Osteoblast (primary cell): Measurements from ENCODE around the gene LAGE3. TPM values are rescaled to one million over a fixed set of nuclear protein-coding genes. Genes with fewer than 3 reads are reported as not detected.

Experiments
- DNase-seq: peaks from one replicate; pipeline ENCODE4 v3.0.0; 2011; ENCODE audit warnings: low spot score, mixed read lengths; ENCODE audit not compliant: insufficient read length; ENCODE audit errors: missing footprints
- H2AFZ ChIP-seq: 2 replicates; pipeline ENCODE4 v1.6.0; 2011; ENCODE audit warnings: mild to moderate bottlenecking, low read length
- H3K27ac ChIP-seq: 2 replicates; pipeline ENCODE4 v1.5.1; 2011; ENCODE audit warnings: mild to moderate bottlenecking, low read depth, low read length, moderate library complexity
- H3K27me3 ChIP-seq: 2 replicates; pipeline ENCODE4 v1.6.0; 2012; ENCODE audit warnings: mild to moderate bottlenecking, control low read depth, inconsistent platforms, low read length, moderate library complexity; ENCODE audit not compliant: insufficient read depth
- H3K36me3 ChIP-seq: 2 replicates; pipeline ENCODE4 v1.5.1; 2011; ENCODE audit warnings: mild to moderate bottlenecking, low read length, control low read depth, moderate library complexity; ENCODE audit not compliant: insufficient read depth
- H3K4me1 ChIP-seq: 2 replicates; pipeline ENCODE4 v1.5.1; 2011; ENCODE audit warnings: mild to moderate bottlenecking, low read length, control low read depth, moderate library complexity; ENCODE audit not compliant: insufficient read depth
- H3K4me2 ChIP-seq: 2 replicates; pipeline ENCODE4 v1.6.0; 2011; ENCODE audit warnings: mild to moderate bottlenecking, low read length; ENCODE audit not compliant: insufficient read depth
- H3K4me3 ChIP-seq: fragments of 200-600 bp; sonication (generic); 3 replicates; pipeline ENCODE4 v1.5.1; 2012; ENCODE audit warnings: mild to moderate bottlenecking, low read length, inconsistent platforms; ENCODE audit not compliant: insufficient read depth
- H3K79me2 ChIP-seq: 2 replicates; pipeline ENCODE4 v1.6.0; 2012; ENCODE audit warnings: mild to moderate bottlenecking, low read length, control low read depth, inconsistent platforms; ENCODE audit not compliant: insufficient read depth
- H3K9me3 ChIP-seq: 2 replicates; pipeline ENCODE4 v1.5.1; 2011; ENCODE audit warnings: low read depth, low read length, control low read depth
- H4K20me1 ChIP-seq: 2 replicates; pipeline ENCODE4 v1.6.0; 2012; ENCODE audit warnings: mild to moderate bottlenecking, low read length, control low read depth; ENCODE audit not compliant: insufficient read depth
- total RNA-seq: library from RNA; depleted of rRNA; stranded (reverse); fragments of >200 nt; gene quantifications from 2 replicates; pipeline ENCODE4 v1.2.3, GENCODE V29; 2012
- TF ChIP-seq, protein P1 (sequence below): IDR thresholded peaks from 2 replicates; pipeline ENCODE4 v1.5.1; 2011; ENCODE audit warnings: mild to moderate bottlenecking, low read depth, low read length, moderate library complexity; ENCODE audit errors: extremely low read depth

The LAGE3 gene
- total RNA-seq, 1 donor = 21.7 TPM

DNA sequence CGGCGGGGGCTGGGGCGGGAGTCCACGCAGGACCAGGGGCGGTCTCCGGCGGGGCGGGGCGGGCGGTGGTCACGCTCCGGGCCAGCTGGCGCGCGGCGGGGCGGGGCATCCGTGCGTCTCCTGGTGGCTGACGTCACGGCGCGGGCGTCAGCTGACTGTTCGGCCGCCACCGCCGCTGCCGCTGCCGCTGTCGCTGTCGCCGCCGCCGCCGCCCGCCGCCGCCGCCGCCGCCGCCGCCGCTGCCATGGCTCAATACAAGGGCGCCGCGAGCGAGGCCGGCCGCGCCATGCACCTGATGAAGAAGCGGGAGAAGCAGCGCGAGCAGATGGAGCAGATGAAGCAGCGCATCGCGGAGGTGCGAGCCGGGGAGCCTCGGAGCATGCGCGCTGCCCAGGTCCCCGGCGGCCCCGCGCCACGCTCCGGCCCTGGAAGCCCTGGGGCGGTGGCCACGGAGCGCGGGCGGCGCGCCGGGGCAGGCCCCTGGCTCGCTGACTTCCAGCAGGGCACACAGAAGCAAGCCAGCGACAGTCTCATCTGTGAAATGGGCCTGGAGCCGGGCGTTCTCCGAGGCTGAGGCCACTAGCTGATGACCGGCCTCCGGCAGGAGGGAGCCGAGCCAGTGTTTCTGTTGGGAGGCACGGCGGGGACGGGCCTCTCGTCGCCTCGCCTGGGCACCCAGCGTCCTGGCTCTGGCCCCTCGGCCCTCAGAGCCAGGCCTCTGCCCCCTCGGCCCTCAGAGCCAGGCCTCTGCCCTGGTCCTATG, 34.9 kb downstream of the LAGE3 start, which contains the start of gene FAM50A:
Gene FAM50A (plus strand): TSS at position 150 of the 763 bp plus-strand sequence. CDS start 95 bp downstream, at position 245.
- Histone ChIP-seq H3K36me3 (peaks cover 50% of the 10 kb centered on the region), H3K27me3 (no peaks in the 10 kb centered on the region), H3K27ac (peak within 1 kb of the TSS; percentile 66), H3K9me3 (no peaks in the 10 kb centered on the region), H3K79me2 (peaks cover 62% of the 10 kb centered on the region), H2AFZ (peak within 1 kb of the TSS; percentile 22), H3K4me2 (peak within 1 kb of the TSS; percentile 76), H4K20me1 (peaks cover 28% of the 10 kb centered on the region), H3K4me1 (peaks cover 10% of the 10 kb centered on the region), H3K4me3 (peak within 1 kb of the TSS; percentile 76)
- TF ChIP-seq, protein P1, sequence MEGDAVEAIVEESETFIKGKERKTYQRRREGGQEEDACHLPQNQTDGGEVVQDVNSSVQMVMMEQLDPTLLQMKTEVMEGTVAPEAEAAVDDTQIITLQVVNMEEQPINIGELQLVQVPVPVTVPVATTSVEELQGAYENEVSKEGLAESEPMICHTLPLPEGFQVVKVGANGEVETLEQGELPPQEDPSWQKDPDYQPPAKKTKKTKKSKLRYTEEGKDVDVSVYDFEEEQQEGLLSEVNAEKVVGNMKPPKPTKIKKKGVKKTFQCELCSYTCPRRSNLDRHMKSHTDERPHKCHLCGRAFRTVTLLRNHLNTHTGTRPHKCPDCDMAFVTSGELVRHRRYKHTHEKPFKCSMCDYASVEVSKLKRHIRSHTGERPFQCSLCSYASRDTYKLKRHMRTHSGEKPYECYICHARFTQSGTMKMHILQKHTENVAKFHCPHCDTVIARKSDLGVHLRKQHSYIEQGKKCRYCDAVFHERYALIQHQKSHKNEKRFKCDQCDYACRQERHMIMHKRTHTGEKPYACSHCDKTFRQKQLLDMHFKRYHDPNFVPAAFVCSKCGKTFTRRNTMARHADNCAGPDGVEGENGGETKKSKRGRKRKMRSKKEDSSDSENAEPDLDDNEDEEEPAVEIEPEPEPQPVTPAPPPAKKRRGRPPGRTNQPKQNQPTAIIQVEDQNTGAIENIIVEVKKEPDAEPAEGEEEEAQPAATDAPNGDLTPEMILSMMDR = no peak
- peak; percentile 99 for DNase-seq

DNA sequence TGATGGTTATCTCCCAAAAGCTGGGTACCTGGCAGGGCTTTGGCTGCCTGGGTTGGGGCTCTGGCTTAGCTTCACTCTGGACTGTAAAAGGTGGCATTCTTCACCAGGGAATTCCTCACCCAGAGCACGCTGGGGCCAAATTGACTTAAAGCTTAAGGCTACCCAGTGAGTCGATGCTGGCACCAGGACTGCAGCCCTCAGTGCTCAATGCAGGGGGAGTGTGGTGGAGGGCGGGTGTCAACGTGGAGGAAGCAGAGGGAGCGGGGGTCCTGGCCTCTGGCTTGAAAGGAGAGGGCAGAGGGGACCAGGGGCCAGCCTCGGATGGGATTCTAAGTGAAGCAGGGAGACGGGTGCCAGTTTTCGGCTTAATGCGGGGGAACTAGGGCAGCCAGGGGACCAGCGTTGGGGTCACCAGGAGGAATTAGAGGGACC, 35.6 kb downstream of the LAGE3 start:
- H2AFZ ChIP-seq = no peak overlapping the region
- peak overlapping the region; percentile 37 for H3K4me2 ChIP-seq
- H4K20me1 ChIP-seq = peaks cover 34% of the 10 kb centered on the region
- no peaks in the 10 kb centered on the region for H3K9me3 ChIP-seq
- H3K4me3 ChIP-seq = peak overlapping the region; percentile 76
- TF ChIP-seq, protein P1 = no peak
- H3K27me3 ChIP-seq = no peaks in the 10 kb centered on the region
- peak overlapping the region; percentile 42 for H3K27ac ChIP-seq
- peaks cover 69% of the 10 kb centered on the region for H3K79me2 ChIP-seq
- H3K36me3 ChIP-seq = peaks cover 43% of the 10 kb centered on the region
- peak; percentile 86 for DNase-seq
- H3K4me1 ChIP-seq = peaks cover 15% of the 10 kb centered on the region

DNA sequence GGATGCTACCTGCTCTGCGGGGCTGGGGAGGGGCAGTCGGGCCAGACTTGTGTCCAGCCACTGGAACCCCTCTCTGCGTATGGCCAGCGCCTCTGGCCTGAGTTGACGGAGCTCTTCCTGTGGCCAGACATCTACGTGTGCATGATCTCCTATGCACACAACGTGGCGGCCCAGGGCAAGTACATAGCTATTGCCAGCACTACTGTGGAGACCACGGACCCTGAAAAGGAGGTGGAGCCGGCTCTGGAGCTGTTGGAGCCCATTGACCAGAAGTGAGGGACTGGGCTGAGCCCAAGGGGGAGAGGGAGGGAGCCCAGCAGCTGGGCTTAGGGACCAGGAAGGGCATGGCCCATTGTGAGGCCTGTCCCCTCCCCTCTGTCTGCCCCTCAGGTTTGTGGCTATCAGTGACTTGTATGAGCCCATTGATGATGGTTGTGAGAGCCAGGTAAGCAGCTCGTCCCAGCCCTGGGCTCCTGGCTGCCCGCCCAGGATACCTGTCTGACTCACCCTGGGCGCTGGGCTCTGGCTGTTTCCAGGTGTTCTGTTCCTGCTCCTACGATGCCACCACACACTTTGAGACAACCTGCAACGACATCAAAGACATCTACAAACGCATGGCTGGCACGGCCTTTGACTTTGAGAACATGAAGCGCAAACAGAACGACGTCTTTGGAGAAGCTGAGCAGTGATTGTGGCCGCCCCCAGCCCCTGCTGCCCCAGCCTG, 36.9 kb downstream of the LAGE3 start:
- TF ChIP-seq, protein P1 = no peak
- peaks cover 70% of the 10 kb centered on the region for H3K79me2 ChIP-seq
- DNase-seq = peak; percentile 78
- H3K4me1 ChIP-seq = peaks cover 19% of the 10 kb centered on the region
- H4K20me1 ChIP-seq = peaks cover 43% of the 10 kb centered on the region
- H2AFZ ChIP-seq = no peak overlapping the region
- no peak overlapping the region for H3K4me2 ChIP-seq
- no peaks in the 10 kb centered on the region for H3K9me3 ChIP-seq
- H3K4me3 ChIP-seq = no peak overlapping the region
- H3K36me3 ChIP-seq = peaks cover 36% of the 10 kb centered on the region
- no peaks in the 10 kb centered on the region for H3K27me3 ChIP-seq
- no peak overlapping the region for H3K27ac ChIP-seq

DNA sequence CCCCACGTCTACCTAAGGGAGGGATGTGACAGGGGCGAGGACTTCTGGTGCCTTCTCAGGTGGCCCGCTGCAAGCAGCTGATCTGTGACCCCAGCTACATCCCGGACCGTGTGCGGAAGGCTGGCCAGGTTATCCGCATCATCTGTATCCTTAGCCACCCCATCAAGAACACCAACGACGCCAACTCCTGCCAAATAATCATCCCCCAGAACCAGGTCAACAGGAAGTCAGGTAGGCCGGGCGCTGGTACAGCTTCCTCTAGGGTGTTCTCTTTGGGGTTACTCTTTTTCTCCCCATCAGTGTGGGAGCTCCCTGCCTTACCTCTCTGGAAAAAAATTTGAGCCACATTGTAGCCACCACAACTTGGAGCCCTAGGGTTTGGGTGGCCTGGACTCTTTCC, 37.5 kb downstream of the LAGE3 start:
- H3K4me2 ChIP-seq = no peak overlapping the region
- peaks cover 66% of the 10 kb centered on the region for H3K79me2 ChIP-seq

More for the DNA sequence above, 37.5 kb downstream of the LAGE3 start:
- H3K4me3 ChIP-seq = no peak overlapping the region
- peaks cover 39% of the 10 kb centered on the region for H4K20me1 ChIP-seq
- TF ChIP-seq, protein P1 = no peak
- no peaks in the 10 kb centered on the region for H3K9me3 ChIP-seq
- H3K4me1 ChIP-seq = peaks cover 19% of the 10 kb centered on the region
- H3K36me3 ChIP-seq = peaks cover 32% of the 10 kb centered on the region
- no peak overlapping the region for H3K27ac ChIP-seq
- no peak for DNase-seq
- H3K27me3 ChIP-seq = no peaks in the 10 kb centered on the region
- H2AFZ ChIP-seq = no peak overlapping the region
